Measurements from ENCODE around the gene GNA12. TPM values are rescaled to one million over a fixed set of nuclear protein-coding genes. Genes with fewer than 3 reads are reported as not detected.
A peak's percentile ranks its signal among the peaks of the same experiment; 100 is the strongest.

Gene GNA12
- total and polyA plus RNA-seq, 10 of the 15 experiments (the other 5 are each of a cell fraction or from before 2014, with no cell fraction given) = 1.9 to 51.8 (median 12.6) TPM

GRCh38 chr7:2887816-2888215, 43.7 kb upstream of the GNA12 start (continued):
- TF ChIP-seq, protein P1, sequence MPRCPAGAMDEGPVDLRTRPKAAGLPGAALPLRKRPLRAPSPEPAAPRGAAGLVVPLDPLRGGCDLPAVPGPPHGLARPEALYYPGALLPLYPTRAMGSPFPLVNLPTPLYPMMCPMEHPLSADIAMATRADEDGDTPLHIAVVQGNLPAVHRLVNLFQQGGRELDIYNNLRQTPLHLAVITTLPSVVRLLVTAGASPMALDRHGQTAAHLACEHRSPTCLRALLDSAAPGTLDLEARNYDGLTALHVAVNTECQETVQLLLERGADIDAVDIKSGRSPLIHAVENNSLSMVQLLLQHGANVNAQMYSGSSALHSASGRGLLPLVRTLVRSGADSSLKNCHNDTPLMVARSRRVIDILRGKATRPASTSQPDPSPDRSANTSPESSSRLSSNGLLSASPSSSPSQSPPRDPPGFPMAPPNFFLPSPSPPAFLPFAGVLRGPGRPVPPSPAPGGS (IDR thresholded peaks at IDR 0.05; ENCODE audit: borderline replicate concordance, insufficient read depth, low read depth, low read length, poor library complexity, severe bottlenecking) = no peak
- TF ChIP-seq SUZ12 (IDR thresholded peaks at IDR 0.05; ENCODE audit: unreplicated experiment) (no peak), PAX8 (IDR thresholded peaks at IDR 0.05) (no peak)

DNA sequence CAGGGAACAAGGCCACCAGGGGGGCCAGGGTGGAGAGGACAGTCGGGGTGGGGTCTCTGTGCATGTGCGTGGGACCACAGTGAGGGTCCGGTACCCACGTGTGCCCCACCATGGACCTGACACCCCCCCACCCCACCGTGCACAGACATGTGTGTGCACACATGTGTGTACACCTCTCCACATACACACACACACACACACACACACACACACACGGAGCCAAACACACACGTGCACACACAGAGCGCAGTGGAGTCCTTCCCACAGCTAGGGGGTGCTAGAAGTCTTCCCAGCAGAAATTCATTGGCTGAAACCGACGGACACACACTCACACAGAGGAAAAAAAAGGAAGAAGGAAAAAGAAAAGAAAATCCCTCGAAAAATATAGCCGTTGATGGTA, 42.8 kb upstream of the GNA12 start:
- 13% methylated on average over 11 of the region's 12 CpGs for WGBS (ENCODE audit: insufficient coverage, insufficient replicate concordance, low lambda C conversion rate, missing lambda C conversion rate)
- no peak overlapping the region for H3K9ac ChIP-seq (ENCODE audit: control insufficient read depth, insufficient read depth, low read length)
- DNase-seq (ENCODE audit: low read depth, low spot score) (no peak), FAIRE-seq (peak; percentile 95), ATAC-seq (peak; percentile 93)
- no peak overlapping the region for H3K4me3 ChIP-seq
- RAD21 ChIA-PET (ENCODE audit: unreplicated experiment) = interaction anchor here (0.7 to 2.0 kb wide), 5 partner anchors 156 to 785 kb away, joined by 3 to 13 read pairs (median 4); no protein-coding TSS in a partner anchor
- in situ Hi-C loops (cut with MboI) = loop anchor here (5.0 kb wide), 1 partner anchor 270 kb away; no protein-coding TSS in a partner anchor
- no TSS peak for BruUV-seq (replicated peaks)
- H4K20me1 ChIP-seq (ENCODE audit: control insufficient read depth, insufficient read depth) = no peaks in the 10 kb centered on the region
- no peaks in the 10 kb centered on the region for H3K36me3 ChIP-seq (ENCODE audit: control insufficient read depth in 2 of 2, insufficient read depth in 2 of 2, low read length in 1 of 2)
- SMC1A ChIA-PET (ENCODE audit: uncharacterized antibody, unreplicated experiment) = interaction anchor here (1.1 to 2.7 kb wide), 6 partner anchors 16 to 268 kb away, joined by 3 to 12 read pairs (median 4); no protein-coding TSS in a partner anchor
- no peaks in the 10 kb centered on the region for H3K79me2 ChIP-seq (ENCODE audit: control insufficient read depth, insufficient read depth, low read length)
- CTCF ChIA-PET = interaction anchor here (0.6 to 3.1 kb wide), 15 partner anchors 22 to 1007 kb away, joined by 3 to 19 read pairs (median 3); no protein-coding TSS in a partner anchor
- no peak overlapping the region for H3K27ac ChIP-seq (ENCODE audit: control insufficient read depth, insufficient read depth)
- no peaks in the 10 kb centered on the region for H3K4me1 ChIP-seq (ENCODE audit: control insufficient read depth, insufficient read depth, low read length)
- no peak overlapping the region for H2AFZ ChIP-seq (ENCODE audit: control insufficient read depth, low read depth, low read length)
- intact Hi-C loops (cut with micrococcal nuclease; ENCODE audit: unreplicated experiment) = loop anchor here (1.0 kb wide), 1 partner anchor 268 kb away; no protein-coding TSS in a partner anchor
- no peak overlapping the region for H3K4me2 ChIP-seq (ENCODE audit: control insufficient read depth, insufficient read depth)
- no peaks in the 10 kb centered on the region for H3K9me3 ChIP-seq (replicated peaks; ENCODE audit: control insufficient read depth, insufficient read depth, low read length)
- no peaks in the 10 kb centered on the region for H3K27me3 ChIP-seq (replicated peaks in 1 of 2; ENCODE audit: control insufficient read depth in 2 of 2, insufficient read depth in 2 of 2, low read length in 1 of 2)
- POLR2A ChIA-PET = interaction anchor here (1.0 kb wide), 1 partner anchor 9 kb away, joined by 3 read pairs; no protein-coding TSS in a partner anchor
- TF ChIP-seq, protein P2, sequence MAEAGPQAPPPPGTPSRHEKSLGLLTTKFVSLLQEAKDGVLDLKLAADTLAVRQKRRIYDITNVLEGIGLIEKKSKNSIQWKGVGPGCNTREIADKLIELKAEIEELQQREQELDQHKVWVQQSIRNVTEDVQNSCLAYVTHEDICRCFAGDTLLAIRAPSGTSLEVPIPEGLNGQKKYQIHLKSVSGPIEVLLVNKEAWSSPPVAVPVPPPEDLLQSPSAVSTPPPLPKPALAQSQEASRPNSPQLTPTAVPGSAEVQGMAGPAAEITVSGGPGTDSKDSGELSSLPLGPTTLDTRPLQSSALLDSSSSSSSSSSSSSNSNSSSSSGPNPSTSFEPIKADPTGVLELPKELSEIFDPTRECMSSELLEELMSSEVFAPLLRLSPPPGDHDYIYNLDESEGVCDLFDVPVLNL (IDR thresholded peaks at IDR 0.05; ENCODE audit: low read depth, low read length) = no peak
- TF ChIP-seq DPF2 (IDR thresholded peaks at IDR 0.05) (no peak), EP300 (IDR thresholded peaks at IDR 0.05; ENCODE audit: borderline replicate concordance in 1 of 2, control insufficient read depth in 1 of 2, low read depth in 2 of 2, low read length in 2 of 2) (no peak), TBL1XR1 (IDR thresholded peaks at IDR 0.05; ENCODE audit: low read depth, low read length) (no peak), POLR2A (IDR thresholded peaks at IDR 0.05; ENCODE audit: low read depth, low read length) (no peak), RELA (IDR thresholded peaks at IDR 0.05; ENCODE audit: borderline replicate concordance, partially characterized antibody) (peak; percentile 54), ASH2L (IDR thresholded peaks at IDR 0.05; ENCODE audit: borderline replicate concordance, low read depth) (no peak), POLR2AphosphoS2 (IDR thresholded peaks at IDR 0.05; ENCODE audit: low read depth, low read length) (no peak), NR2C2 (IDR thresholded peaks at IDR 0.05; ENCODE audit: borderline replicate concordance, control insufficient read depth, insufficient read length, low read depth) (no peak), ESRRA (IDR thresholded peaks at IDR 0.05; ENCODE audit: low read length) (no peak), SMAD1 (IDR thresholded peaks at IDR 0.05; ENCODE audit: low read depth, partially characterized antibody) (no peak), SREBF2 (IDR thresholded peaks at IDR 0.05; ENCODE audit: low read length) (no peak), YY1 (IDR thresholded peaks at IDR 0.05; ENCODE audit: low read depth, low read length) (peak; percentile 43; the same call in 1 of the 2 replicates), ZNF622 (IDR thresholded peaks at IDR 0.05) (no peak), IKZF1 (conservative IDR thresholded peaks at IDR 0.05) (0 out of 2 replicates have a peak, but pooled peaks have one; percentile 18), NBN (IDR thresholded peaks at IDR 0.05) (peak; percentile 68), CREM (IDR thresholded peaks at IDR 0.05; ENCODE audit: low read depth) (no peak)
- TF ChIP-seq, protein P3, sequence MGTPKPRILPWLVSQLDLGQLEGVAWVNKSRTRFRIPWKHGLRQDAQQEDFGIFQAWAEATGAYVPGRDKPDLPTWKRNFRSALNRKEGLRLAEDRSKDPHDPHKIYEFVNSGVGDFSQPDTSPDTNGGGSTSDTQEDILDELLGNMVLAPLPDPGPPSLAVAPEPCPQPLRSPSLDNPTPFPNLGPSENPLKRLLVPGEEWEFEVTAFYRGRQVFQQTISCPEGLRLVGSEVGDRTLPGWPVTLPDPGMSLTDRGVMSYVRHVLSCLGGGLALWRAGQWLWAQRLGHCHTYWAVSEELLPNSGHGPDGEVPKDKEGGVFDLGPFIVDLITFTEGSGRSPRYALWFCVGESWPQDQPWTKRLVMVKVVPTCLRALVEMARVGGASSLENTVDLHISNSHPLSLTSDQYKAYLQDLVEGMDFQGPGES (IDR thresholded peaks at IDR 0.05) = no peak
